GM18502 (cell line): Measurements from ENCODE around the gene IKBKE.

Experiments used
- ATAC-seq: cut with Tn5 transposase; IDR thresholded peaks from one replicate; pipeline ENCODE4 v1.9.1; 2021; ENCODE audit warnings: mild to moderate bottlenecking; ENCODE audit not compliant: unreplicated experiment, poor library complexity

The IKBKE gene

DNA sequence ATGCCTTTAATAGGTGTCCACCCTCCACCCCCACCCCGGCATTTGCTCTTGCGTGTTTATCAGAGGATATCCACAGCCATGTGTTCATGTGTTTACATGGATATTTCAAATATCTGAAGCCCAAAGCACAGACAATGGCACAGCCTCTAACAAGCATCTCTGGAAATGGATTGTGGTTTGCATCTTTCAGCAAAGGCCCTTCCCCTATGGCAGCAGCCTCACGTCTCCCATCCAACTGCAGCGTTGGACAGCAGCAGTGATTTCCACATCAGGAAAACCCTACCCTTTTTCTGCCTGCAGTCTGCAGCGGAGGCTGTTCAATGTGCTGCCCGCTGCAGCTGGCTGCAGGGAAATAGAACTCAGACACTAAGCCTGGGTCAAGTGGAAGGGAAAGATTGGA lies 38.7 kb downstream of the IKBKE start:
- no peak for ATAC-seq

- no peak for ATAC-seq
Observed at GRCh38 chr1:206509612-206510257, 39.5 kb downstream of the IKBKE start.

DNA sequence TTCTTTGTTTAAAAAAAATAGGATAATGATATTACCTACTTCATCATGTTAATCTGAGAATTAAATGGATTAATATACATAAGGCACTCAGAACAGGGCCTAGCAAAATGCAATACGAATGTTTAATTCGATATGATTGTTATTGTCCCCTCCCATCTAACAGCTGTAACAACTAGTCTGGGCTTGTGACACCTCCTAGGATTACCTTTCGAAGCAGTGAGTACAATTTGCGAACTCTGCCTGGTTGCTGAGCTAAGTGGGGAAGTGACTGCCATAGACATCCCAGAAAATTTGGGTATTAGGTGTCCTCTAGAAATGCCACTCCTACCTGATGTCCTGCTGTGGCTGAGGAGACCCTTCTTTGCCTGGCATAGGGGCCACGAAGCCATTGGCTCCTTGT lies 40.1 kb downstream of the IKBKE start:
- ATAC-seq, result no peak

- ATAC-seq, result no peak
Observed at GRCh38 chr1:206511362-206512057, 41.2 kb downstream of the IKBKE start.

DNA sequence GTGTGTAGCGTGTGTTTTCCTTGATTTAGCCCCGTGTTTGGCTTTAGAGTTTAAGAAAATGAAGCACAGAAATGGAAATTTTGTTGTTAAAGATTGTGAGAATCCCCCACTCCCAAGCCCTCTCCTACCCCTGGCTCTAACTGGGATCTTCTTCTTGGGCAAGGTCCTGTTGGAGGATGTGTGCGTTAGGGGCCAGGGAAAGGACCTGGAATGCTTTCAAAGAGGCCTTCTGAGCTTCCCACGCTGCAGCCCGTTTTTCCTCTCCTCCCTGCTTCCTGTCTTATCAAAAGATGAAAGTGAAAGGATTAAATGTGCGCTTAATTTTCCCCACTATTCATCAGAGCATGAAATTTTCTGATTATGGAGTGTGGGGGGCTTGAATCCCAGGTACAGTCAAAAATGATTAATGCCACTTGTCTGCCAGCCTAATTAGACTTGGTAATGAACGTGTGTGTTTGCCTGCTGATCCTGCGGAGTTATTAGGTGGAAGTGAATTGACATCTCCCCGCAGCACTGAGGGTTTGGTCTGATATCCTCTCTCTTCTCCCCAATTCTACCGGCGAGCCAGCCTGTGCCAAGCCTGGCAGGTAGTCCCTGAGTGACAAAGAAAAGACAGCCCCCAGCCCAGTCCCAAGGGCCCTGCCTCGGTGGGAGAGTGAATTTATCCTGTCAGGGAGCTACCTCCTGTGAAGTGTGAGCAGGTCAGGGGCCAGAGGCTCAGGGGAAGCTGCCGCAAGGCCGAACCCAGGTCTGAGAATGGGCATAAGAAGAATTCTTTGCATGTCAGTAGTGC lies 42.0 kb downstream of the IKBKE start:
- ATAC-seq, result no peak

DNA sequence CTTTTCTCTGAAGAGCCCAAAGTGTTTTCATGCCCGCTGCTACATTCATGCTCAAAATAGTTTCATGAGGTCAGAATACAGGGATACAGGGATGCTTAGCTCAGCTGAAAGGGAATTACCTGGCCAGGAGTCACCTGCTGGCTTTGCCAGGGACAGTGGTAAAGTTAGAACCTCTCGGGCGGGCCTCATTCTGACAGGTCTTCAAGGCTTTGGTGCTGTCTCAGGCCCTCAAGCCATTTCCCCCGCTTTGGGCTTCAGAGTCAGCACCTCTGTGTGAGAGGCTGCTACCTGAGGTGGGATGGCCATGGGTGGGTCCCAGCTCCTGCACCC lies 42.5 kb downstream of the IKBKE start:
- ATAC-seq, result no peak

DNA sequence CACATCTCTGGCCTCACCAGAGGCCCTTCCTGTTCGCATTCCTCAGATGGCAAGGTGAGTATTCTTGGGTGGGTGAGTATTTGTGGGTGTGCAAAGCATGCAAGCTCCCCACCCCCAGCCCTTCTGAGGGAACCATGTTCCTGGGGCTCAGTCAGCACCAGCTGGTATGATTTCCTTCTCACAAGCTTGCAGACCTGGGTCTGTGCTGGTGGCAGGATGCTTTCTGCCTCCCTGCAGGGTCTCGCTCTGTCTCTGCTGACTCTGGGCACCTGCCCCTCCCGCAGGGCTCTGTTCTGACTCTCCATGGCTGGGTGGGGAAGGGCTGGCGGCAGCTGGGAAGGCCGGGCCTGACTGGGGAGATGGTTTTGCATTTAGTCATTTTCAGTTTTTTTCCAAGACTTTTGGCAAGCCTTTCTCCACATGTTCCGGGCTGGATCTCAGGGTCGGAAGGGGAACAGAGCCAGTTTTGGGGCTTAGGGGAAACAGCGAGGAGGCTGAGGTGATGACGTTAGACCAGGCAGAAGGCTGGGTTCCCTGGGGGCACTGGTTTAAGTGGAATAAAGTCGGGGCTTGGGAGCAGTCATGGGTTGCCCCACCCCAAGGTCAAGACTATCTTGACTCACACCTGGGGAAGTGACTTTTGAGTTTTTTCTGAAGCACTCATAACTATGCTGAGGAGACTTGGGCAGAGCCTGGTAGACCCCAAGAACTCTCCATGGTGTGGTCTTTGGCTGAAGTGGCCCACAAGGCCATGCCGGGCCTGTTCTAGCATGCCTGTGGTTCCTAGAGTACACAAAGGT lies 43.2 kb downstream of the IKBKE start:
- ATAC-seq, result no peak

DNA sequence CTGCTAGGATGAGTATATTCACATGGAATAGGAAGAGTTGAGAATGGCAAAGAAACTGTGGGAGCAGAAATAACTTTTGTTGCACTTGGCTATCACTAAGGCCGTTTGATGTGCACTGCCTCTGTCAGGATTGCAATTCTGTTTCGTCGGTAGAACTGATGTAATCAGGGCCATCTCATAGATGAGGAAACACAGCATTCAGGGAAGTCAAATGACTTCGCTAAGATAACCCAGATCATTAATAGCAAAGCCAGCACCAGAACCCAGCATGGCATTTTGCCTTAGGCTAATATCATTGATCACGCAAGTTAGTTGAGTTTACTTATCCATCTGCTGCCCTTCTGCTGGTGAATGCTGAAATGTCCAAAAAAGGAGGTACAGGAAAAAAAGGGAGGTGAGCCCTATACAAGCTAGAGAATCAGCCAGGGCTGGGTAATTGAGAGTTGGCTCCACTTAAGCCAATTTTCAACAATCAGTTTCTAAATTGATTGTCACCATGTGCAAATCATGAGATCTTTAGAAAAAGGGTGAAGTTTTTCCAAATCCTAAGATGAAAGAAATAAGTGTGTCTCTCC lies 44.6 kb downstream of the IKBKE start:
- no peak for ATAC-seq

- ATAC-seq, result no peak
Observed at GRCh38 chr1:206516728-206516990, 46.4 kb downstream of the IKBKE start.

DNA sequence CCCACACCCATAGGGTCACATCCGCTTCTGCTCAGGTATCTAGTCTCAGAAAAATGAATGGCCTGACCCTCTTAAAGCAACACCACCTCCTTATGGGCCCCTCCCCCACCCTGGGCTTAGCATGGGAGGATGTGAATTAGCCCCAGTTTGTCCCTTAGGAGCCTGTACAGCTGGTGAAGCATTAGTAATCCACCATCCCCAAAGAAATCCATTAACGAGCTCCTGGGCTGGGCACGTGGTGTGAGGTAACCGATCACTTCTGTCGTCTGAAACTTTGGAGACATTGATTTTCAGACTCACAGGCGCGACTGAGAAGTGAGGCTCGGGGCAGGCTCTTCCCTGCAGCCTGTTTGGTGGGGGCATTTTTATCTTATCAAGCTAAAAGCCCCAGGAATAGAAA lies 47.5 kb downstream of the IKBKE start:
- no peak for ATAC-seq

GRCh38 chr1:206518206-206518605 lies 47.9 kb downstream of the IKBKE start:
- ATAC-seq, result no peak

DNA sequence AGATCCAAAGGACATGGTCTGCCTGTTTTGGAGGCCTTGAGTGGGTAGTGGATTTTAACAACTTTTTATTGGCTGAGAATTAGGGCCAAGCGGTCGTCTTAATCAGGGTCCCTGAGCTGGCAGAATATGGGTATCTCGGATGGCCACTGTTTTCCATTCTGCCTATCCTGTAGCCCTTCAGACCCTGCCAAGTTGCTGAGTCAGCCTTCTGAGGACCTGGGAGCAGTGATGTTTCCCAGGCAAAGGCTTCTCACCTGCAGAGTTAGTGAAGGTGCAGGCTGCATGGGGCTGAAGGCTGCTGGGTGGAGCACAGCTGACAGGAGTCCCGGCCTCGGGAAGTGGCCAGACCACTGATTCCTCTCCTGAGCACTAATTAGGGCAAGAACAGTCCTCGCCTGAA lies 48.5 kb downstream of the IKBKE start:
- no peak for ATAC-seq

GRCh38 chr1:206521127-206521526 lies 50.9 kb downstream of the IKBKE start:
- no peak for ATAC-seq

- no peak for ATAC-seq
Observed at GRCh38 chr1:206521694-206522402, 51.6 kb downstream of the IKBKE start.

GRCh38 chr1:206524739-206525364 lies 54.6 kb downstream of the IKBKE start:
- ATAC-seq, result no peak

DNA sequence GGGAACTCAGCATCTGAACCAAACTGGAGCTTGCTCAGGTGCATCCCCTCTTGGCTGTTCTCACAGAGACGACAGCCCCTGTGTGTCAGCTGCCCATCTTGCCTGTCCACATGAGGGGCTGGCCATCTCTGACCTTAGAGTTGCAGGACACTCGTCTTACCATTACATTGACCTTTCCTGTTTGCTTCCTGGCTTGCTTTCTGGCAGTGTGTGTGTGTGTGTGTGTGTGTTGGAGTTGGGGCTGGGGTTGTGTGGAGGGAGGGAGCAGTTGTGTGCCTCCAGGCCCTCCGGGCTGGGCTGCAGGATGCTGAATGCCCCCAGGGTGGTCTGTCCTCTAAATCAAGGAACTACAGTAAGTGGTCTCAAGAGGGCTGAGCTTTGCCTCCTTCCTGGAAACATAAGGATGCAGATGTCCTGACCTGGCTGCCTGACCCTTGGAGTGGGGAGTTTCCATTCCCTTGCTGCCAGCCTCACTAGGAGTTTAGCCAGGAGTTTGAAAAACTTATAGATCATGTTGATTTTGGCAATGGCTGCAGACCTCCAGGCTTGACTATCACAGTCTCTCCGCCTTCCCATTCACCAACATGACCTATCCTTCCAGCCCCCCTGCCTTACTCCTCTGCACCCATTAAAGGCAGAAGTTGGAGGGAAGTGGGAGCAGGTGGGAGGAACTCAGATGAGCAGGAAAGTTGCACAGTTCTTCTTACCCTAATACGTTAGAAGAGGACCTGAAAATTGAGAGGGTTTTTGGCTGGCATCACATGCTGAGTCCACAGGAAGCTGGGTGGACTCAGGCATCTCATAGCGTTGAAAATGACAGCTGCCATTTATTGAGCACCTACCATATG lies 56.0 kb downstream of the IKBKE start:
- no peak for ATAC-seq

GRCh38 chr1:206529425-206529824 lies 59.1 kb downstream of the IKBKE start:
- no peak for ATAC-seq

- ATAC-seq, result no peak
Observed at GRCh38 chr1:206532368-206532767, 62.1 kb downstream of the IKBKE start.

- ATAC-seq, result no peak
Observed at GRCh38 chr1:206534552-206534951, 64.3 kb downstream of the IKBKE start.
